Gastrocnemius medialis (tissue), 4 donors: ENCODE results near the gene ABCC12.

Experiments used
- CTCF ChIP-seq, 5 experiments: fragments of 450-650 bp in 3 of 5; fragments of 200-600 bp in 2 of 5; sonication (generic) in 2 of 5; IDR thresholded peaks in 4 of 5; conservative IDR thresholded peaks in 1 of 5; 1 replicate in 4 of 5; 2 replicates in 1 of 5; pipeline ENCODE4 v1.5.1; 2016 to 2019; ENCODE audit warnings: antibody characterized with exemption in 5 of 5, mild to moderate bottlenecking in 3 of 5, moderate library complexity in 3 of 5
- POLR2A ChIP-seq, 2 donors: fragments of 450-650 bp; IDR thresholded peaks; one replicate each; pipeline ENCODE4 v1.6.1; 2017; ENCODE audit warnings: antibody characterized with exemption in 2 of 2, mild to moderate bottlenecking in 2 of 2, moderate library complexity in 2 of 2

GRCh38 chr16:48157794-48158193 is 2.0 kb upstream of the ABCC12 start:
- no peak for TF ChIP-seq CTCF (IDR thresholded peaks at IDR 0.05 in 4 of 5, conservative IDR thresholded peaks at IDR 0.05 in 1 of 5)
- no peak for TF ChIP-seq POLR2A (IDR thresholded peaks at IDR 0.05)
